Fibroblast of the aortic adventitia (primary cell): Measurements from ENCODE around the gene MASTL. TPM values are rescaled to one million over a fixed set of nuclear protein-coding genes. Genes with fewer than 3 reads are reported as not detected.

Source experiments
- DNase-seq: peaks from one replicate; pipeline ENCODE4 v3.0.0-alpha.2; 2010; ENCODE audit warnings: low read depth
- H3K4me3 ChIP-seq: 2 replicates; pipeline ENCODE4 v1.5.1; 2011; ENCODE audit warnings: low read depth, mild to moderate bottlenecking, control low read depth, low read length, moderate library complexity
- total RNA-seq: library from RNA; depleted of rRNA; stranded (reverse); fragments of >200 nt; gene quantifications from 2 replicates; pipeline ENCODE4 v1.2.3, GENCODE V29; 2012; ENCODE audit warnings: low replicate concordance
- TF ChIP-seq, protein P1 (sequence below): IDR thresholded peaks from 2 replicates; pipeline ENCODE4 v1.5.1; 2011; ENCODE audit warnings: mild to moderate bottlenecking, low read length, control low read depth, inconsistent platforms; ENCODE audit not compliant: insufficient read depth

The MASTL gene
- total RNA-seq: 16.4 and 36.2 TPM in 2 replicates

DNA sequence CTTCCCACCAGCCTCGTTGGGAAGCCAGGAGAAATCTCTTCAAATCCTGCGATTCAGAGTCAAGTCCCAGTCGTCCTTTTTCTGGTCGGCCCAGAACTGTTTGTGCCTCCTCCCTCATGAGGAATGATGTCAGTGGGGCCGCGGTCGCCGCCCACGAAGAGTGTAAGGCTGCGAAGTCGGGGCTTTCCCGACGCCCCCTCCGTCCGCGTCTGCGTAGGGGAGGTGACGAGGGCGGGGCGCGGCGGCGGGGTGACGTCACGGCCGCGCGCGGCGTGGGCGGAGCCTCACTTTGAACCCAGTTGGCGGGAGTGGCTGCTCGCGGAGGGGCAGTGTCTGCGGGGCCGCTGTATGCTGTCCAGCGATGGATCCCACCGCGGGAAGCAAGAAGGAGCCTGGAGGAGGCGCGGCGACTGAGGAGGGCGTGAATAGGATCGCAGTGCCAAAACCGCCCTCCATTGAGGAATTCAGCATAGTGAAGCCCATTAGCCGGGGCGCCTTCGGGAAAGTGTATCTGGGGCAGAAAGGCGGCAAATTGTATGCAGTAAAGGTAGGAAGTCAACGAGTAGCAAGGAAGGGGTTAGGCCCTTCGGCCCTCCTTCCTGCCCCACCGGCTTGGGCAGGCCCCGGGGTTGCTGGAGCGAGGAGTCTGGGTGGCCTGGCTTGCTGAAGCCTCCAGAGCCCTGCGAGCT, at the start of gene MASTL:
MASTL (plus strand) TSS at position 287 of the 689 bp plus-strand sequence; CDS start at position 362, 75 bp downstream.
- peak; percentile 94 for DNase-seq
- TF ChIP-seq, protein P1, sequence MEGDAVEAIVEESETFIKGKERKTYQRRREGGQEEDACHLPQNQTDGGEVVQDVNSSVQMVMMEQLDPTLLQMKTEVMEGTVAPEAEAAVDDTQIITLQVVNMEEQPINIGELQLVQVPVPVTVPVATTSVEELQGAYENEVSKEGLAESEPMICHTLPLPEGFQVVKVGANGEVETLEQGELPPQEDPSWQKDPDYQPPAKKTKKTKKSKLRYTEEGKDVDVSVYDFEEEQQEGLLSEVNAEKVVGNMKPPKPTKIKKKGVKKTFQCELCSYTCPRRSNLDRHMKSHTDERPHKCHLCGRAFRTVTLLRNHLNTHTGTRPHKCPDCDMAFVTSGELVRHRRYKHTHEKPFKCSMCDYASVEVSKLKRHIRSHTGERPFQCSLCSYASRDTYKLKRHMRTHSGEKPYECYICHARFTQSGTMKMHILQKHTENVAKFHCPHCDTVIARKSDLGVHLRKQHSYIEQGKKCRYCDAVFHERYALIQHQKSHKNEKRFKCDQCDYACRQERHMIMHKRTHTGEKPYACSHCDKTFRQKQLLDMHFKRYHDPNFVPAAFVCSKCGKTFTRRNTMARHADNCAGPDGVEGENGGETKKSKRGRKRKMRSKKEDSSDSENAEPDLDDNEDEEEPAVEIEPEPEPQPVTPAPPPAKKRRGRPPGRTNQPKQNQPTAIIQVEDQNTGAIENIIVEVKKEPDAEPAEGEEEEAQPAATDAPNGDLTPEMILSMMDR: no peak
- peak within 1 kb of the TSS; percentile 98 for H3K4me3 ChIP-seq

DNA sequence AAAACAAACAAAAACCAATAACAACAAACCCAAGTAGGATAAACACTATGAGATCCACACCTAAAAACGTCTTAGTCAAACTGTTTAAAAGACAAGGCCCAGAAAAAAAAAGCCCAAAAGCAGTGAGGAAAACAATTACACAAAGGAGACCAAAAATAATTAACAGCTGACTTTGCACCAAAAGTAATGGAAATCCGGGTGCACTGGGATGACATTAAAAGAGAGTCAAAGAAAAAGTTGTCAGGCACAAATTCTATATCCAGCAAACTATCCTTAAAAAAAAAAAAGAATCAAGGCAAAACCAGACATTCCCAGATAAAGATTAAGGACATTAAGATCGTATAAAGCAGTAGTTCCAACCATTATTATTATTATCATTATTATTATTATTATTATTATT, 47.0 kb upstream of the MASTL start:
- TF ChIP-seq, protein P1: no peak
- H3K4me3 ChIP-seq: no peak overlapping the region
- no peak for DNase-seq

DNA sequence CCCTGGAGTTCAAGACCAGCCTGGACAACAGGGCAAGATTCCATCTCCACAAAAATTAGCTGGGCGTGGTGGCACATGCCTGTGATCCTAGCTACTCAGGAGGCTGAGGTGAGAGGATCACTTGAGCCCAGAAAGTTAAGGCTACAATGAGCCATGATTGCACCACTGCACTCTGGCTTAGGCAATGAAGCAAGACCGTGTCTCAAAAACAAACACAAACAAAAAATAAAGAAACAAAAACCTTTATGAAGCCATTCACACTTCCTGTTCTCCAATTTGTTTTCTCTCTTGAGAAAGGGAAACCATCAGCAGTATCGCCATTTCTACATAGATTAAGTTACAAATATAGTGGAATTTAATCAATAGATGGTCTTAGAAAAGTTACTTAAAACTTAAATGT, 20.8 kb upstream of the MASTL start:
- TF ChIP-seq, protein P1: no peak
- no peak for DNase-seq
- no peak overlapping the region for H3K4me3 ChIP-seq

DNA sequence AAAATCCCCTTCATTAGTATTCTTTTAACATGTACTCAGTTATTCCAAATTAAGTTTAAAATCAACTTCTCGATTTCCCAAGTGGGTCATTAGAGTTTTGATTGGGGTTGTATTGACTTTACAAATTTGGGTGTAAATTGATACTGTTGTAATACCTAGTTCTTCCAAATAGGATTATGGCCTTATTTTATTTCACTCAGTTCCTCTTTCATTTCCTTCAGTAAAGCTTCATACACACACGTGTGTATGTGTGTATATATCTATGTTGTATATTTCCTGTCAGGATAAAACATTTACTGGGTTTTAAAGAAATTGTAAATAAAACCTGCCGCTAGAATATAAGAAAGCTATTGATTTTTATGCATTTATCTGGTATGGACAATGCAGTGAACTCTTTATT, 16.9 kb upstream of the MASTL start:
- DNase-seq: no peak
- H3K4me3 ChIP-seq: no peak overlapping the region
- TF ChIP-seq, protein P1: no peak

DNA sequence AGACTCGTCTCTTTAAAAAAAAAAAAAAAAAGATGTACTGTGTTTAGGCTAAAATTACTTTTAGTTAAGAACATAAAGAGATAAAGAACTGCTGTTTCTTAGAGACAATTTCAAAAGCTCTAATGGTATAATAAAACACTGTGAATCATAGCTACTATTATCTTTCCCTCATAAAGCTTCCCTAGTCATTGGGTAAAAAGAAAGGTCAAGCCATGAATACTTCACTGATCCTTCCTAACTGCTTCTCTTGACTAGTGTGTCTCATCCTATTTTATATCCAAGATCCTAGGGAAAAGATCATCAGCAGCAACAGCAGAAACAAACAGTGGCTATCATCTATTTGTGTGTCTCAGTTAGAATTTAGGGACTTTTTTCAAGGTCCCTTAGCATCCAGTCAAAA, 11.5 kb upstream of the MASTL start:
- H3K4me3 ChIP-seq: no peak overlapping the region
- TF ChIP-seq, protein P1: no peak
- DNase-seq: no peak

DNA sequence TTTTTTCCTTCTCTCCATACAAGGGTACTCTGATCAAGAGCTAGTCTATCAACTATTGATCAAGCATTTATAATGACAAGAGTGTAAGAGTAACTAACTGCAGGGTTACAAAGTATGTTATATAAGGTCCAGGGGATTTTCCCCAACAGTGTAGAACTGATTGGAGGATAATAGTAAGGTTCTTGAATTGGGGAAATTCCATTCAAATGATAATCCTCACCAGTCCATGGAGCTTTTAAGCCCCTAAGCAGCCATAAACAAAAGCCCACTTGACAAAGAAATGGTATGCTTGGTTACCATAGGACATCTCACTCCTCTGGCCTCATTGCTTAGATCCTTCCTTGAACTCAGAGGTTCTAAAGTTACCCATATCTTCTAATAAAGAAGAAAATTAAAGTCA, 9.2 kb upstream of the MASTL start:
- TF ChIP-seq, protein P1: no peak
- DNase-seq: no peak
- no peak overlapping the region for H3K4me3 ChIP-seq

DNA sequence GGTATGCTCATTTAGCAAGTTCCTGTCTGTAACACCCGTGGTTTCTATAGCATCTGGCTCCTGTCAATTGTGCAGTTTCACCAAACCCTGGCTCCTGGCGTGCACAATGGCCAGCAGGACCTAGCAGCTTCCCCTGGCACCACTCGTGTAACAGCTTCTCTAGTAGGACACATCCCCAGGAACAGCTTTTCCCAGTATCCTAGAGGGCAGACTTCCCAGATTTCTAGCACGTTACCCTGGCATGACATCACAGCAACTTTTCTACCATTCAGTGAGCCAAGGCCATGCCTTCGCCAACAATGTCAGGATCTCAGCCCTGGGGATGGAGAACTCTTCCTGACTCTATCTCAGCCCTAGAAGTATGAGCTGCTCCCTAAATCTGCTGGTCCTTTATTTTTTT, 7.5 kb upstream of the MASTL start:
- H3K4me3 ChIP-seq: no peak overlapping the region
- peak; percentile 5 for DNase-seq
- TF ChIP-seq, protein P1: no peak
